CD4-positive, CD25-positive, alpha-beta regulatory T cell (primary cell): ENCODE data around the gene CACNB1. TPM values are rescaled to one million over a fixed set of nuclear protein-coding genes. Genes with fewer than 3 reads are reported as not detected.
A peak's percentile ranks its signal among the peaks of the same experiment; 100 is the strongest.

ENCODE experiments used
- ATAC-seq, 2 donors: fragments of 150-1000 bp; cut with Tn5 transposase; one replicate each; pipeline ENCODE4 v1.10.0; 2021; ENCODE audit warnings: low read depth in 2 of 2, moderate number of reproducible peaks in 2 of 2, moderate library complexity in 1 of 2
- DNase-seq, 3 donors: peaks; one replicate each; pipeline versions ENCODE4 v3.0.0 to v3.0.0-alpha.2; 2012 to 2022; ENCODE audit warnings: mixed read lengths in 1 of 3
- H3K27ac ChIP-seq: one replicate; pipeline ENCODE4 v1.7.0; 2013; ENCODE audit warnings: mild to moderate bottlenecking, low read length; ENCODE audit not compliant: insufficient read depth, poor library complexity, severe bottlenecking
- H3K27me3 ChIP-seq: one replicate; pipeline ENCODE4 v1.7.0; 2013; ENCODE audit warnings: low read length; ENCODE audit not compliant: control insufficient read depth, insufficient read depth
- H3K36me3 ChIP-seq: one replicate; pipeline ENCODE4 v1.7.0; 2013; ENCODE audit warnings: mild to moderate bottlenecking, low read length, moderate library complexity; ENCODE audit not compliant: control insufficient read depth, insufficient read depth
- H3K4me1 ChIP-seq: 2 replicates; pipeline ENCODE4 v1.7.0; 2013; ENCODE audit warnings: mild to moderate bottlenecking, low read length; ENCODE audit not compliant: insufficient read depth, control insufficient read depth, poor library complexity, severe bottlenecking
- H3K4me3 ChIP-seq: one replicate; pipeline ENCODE4 v1.7.0; 2013; ENCODE audit warnings: low read depth, mild to moderate bottlenecking, low read length, moderate library complexity
- H3K9me3 ChIP-seq, 2 experiments: 1 replicate in 1 of 2; 2 replicates in 1 of 2; pipeline ENCODE4 v1.7.0; 2013; ENCODE audit warnings: low read length in 2 of 2, mild to moderate bottlenecking in 1 of 2, moderate library complexity in 1 of 2; ENCODE audit not compliant: control insufficient read depth in 2 of 2
- H3K27ac Mint-ChIP-seq, 3 donors: one replicate each; pipeline ENCODE4 v1.8.0; 2020 to 2022; ENCODE audit warnings: mild to moderate bottlenecking in 3 of 3, mixed read lengths in 3 of 3, moderate library complexity in 2 of 3
- H3K27me3 Mint-ChIP-seq: one replicate; pipeline ENCODE4 v1.8.0; 2022; ENCODE audit warnings: mild to moderate bottlenecking, mixed read lengths
- H3K36me3 Mint-ChIP-seq: one replicate; pipeline ENCODE4 v1.8.0; 2020; ENCODE audit warnings: mixed read lengths
- H3K4me1 Mint-ChIP-seq, 4 donors: one replicate each; pipeline ENCODE4 v1.8.0; 2020 to 2022; ENCODE audit warnings: mixed read lengths in 4 of 4, mild to moderate bottlenecking in 1 of 4
- H3K4me3 Mint-ChIP-seq, 4 donors: one replicate each; pipeline ENCODE4 v1.8.0; 2020 to 2022; ENCODE audit warnings: mild to moderate bottlenecking in 4 of 4, mixed read lengths in 4 of 4, moderate library complexity in 3 of 4
- H3K9me3 Mint-ChIP-seq, 7 donors: one replicate each; pipeline ENCODE4 v1.8.0; 2020 to 2022; ENCODE audit warnings: mixed read lengths in 7 of 7, mild to moderate bottlenecking in 3 of 7, moderate library complexity in 2 of 7
- polyA plus RNA-seq, 4 donors: library from polyadenylated mRNA; unstranded; fragments of 300-500 nt; fragmentation: Illumina TruSeq; gene quantifications; one replicate each; pipeline ENCODE4 v1.2.3, GENCODE V29; 2021
- total RNA-seq: library from RNA; stranded (reverse); gene quantifications from one replicate; pipeline ENCODE4 v1.2.3, GENCODE V29; 2022

The CACNB1 gene
- total and polyA plus RNA-seq, 5 donors from 2014 or later = 0.48 to 19.3 (median 1.2) TPM

- no peaks in the 10 kb centered on the region for H3K9me3 ChIP-seq
- H3K9me3 Mint-ChIP-seq = peaks cover 0 to 12% (median 4%) of the 10 kb centered on the region in 7 donors
- no peaks in the 10 kb centered on the region for H3K36me3 ChIP-seq
- H3K27me3 ChIP-seq = peaks cover 3% of the 10 kb centered on the region
- H3K27ac Mint-ChIP-seq = peak overlapping the region; percentile 98 to 100 (median 99)
- H3K27me3 Mint-ChIP-seq = peaks cover 62% of the 10 kb centered on the region
- H3K4me1 Mint-ChIP-seq = peaks cover 15 to 46% (median 30%) of the 10 kb centered on the region in 4 donors
- H3K4me1 ChIP-seq = peaks cover 26% of the 10 kb centered on the region
- peak overlapping the region; percentile 70 for H3K27ac ChIP-seq
- peaks cover 10% of the 10 kb centered on the region for H3K36me3 Mint-ChIP-seq
- peak overlapping the region; percentile 98 to 100 (median 100) for H3K4me3 Mint-ChIP-seq
- peak; percentile 84 to 91 (median 85) for DNase-seq
- peak; percentile 47 to 58 for ATAC-seq
- H3K4me3 ChIP-seq = peak overlapping the region; percentile 98
Observed at GRCh38 chr17:39153599-39154051, 43.8 kb downstream of the CACNB1 start.

- Histone ChIP-seq H3K27ac (peak overlapping the region; percentile 70), H3K27me3 (peaks cover 3% of the 10 kb centered on the region), H3K36me3 (no peaks in the 10 kb centered on the region), H3K9me3 (no peaks in the 10 kb centered on the region), H3K4me1 (peaks cover 26% of the 10 kb centered on the region), H3K4me3 (peak overlapping the region; percentile 98)
- DNase-seq (peak in 2 of 3 donors; percentile 16 to 30), ATAC-seq (no peak)
- Mint-ChIP-seq H3K9me3 (peaks cover 0 to 12% (median 4%) of the 10 kb centered on the region in 7 donors), H3K36me3 (peaks cover 10% of the 10 kb centered on the region), H3K4me3 (peak overlapping the region; percentile 98 to 100 (median 100)), H3K27ac (peak overlapping the region; percentile 98 to 100 (median 99)), H3K27me3 (peaks cover 53% of the 10 kb centered on the region), H3K4me1 (peaks cover 15 to 49% (median 31%) of the 10 kb centered on the region in 4 donors)
Observed at GRCh38 chr17:39151943-39152818, 45.3 kb downstream of the CACNB1 start.

GRCh38 chr17:39151150-39151942 is 46.1 kb downstream of the CACNB1 start, which contains the start of gene PLXDC1:
Gene PLXDC1, minus strand, starts transcription at chr17:39151637. Its CDS starts 200 bp downstream, at chr17:39151437.
- peaks cover 3% of the 10 kb centered on the region for H3K27me3 ChIP-seq
- Mint-ChIP-seq H3K27me3 (peaks cover 51% of the 10 kb centered on the region), H3K9me3 (peaks cover 0 to 12% (median 4%) of the 10 kb centered on the region in 7 donors), H3K27ac (peak within 1 kb of the TSS; percentile 71 to 99 (median 98)), H3K4me3 (peak within 1 kb of the TSS; percentile 98 to 100 (median 100)), H3K4me1 (peaks cover 15 to 49% (median 31%) of the 10 kb centered on the region in 4 donors), H3K36me3 (peaks cover 10% of the 10 kb centered on the region)
- ATAC-seq (no peak), DNase-seq (peak in 1 of 3 donors; percentile 25)
- peak within 1 kb of the TSS; percentile 98 for H3K4me3 ChIP-seq
- H3K4me1 ChIP-seq = peaks cover 26% of the 10 kb centered on the region
- no peaks in the 10 kb centered on the region for H3K9me3 ChIP-seq
- no peaks in the 10 kb centered on the region for H3K36me3 ChIP-seq
- H3K27ac ChIP-seq = peak within 1 kb of the TSS; percentile 70

- Histone ChIP-seq H3K36me3 (no peaks in the 10 kb centered on the region), H3K9me3 (no peaks in the 10 kb centered on the region), H3K27me3 (peaks cover 3% of the 10 kb centered on the region), H3K4me1 (peaks cover 26% of the 10 kb centered on the region), H3K27ac (no peak overlapping the region), H3K4me3 (no peak overlapping the region)
- Mint-ChIP-seq H3K36me3 (peaks cover 10% of the 10 kb centered on the region), H3K27ac (peak overlapping the region in 1 of 3 donors; percentile 38), H3K27me3 (peaks cover 52% of the 10 kb centered on the region), H3K9me3 (peaks cover 0 to 12% (median 4%) of the 10 kb centered on the region in 7 donors), H3K4me3 (peak overlapping the region; percentile 59 to 82 (median 76)), H3K4me1 (peaks cover 15 to 49% (median 31%) of the 10 kb centered on the region in 4 donors)
- ATAC-seq (no peak), DNase-seq (no peak)
Observed at GRCh38 chr17:39150795-39151149, 46.7 kb downstream of the CACNB1 start.

- Mint-ChIP-seq H3K4me3 (peak overlapping the region; percentile 70 to 82 (median 74)), H3K9me3 (peaks cover 0 to 12% (median 4%) of the 10 kb centered on the region in 7 donors), H3K36me3 (peaks cover 10% of the 10 kb centered on the region), H3K27ac (peak overlapping the region in 1 of 3 donors; percentile 18), H3K4me1 (peaks cover 15 to 52% (median 31%) of the 10 kb centered on the region in 4 donors), H3K27me3 (peaks cover 55% of the 10 kb centered on the region)
- H3K9me3 ChIP-seq = no peaks in the 10 kb centered on the region
- no peaks in the 10 kb centered on the region for H3K36me3 ChIP-seq
- H3K4me3 ChIP-seq = no peak overlapping the region
- DNase-seq (no peak), ATAC-seq (no peak)
- H3K4me1 ChIP-seq = peaks cover 26% of the 10 kb centered on the region
- peaks cover 3% of the 10 kb centered on the region for H3K27me3 ChIP-seq
- no peak overlapping the region for H3K27ac ChIP-seq
Observed at GRCh38 chr17:39150104-39150634, 47.3 kb downstream of the CACNB1 start.

- no peaks in the 10 kb centered on the region for H3K36me3 Mint-ChIP-seq
- H3K9me3 Mint-ChIP-seq = peaks cover 0 to 2% (median 0%) of the 10 kb centered on the region in 7 donors
- Histone ChIP-seq H3K36me3 (no peaks in the 10 kb centered on the region), H3K4me3 (no peak overlapping the region), H3K27me3 (peaks cover 3% of the 10 kb centered on the region), H3K9me3 (no peaks in the 10 kb centered on the region), H3K27ac (no peak overlapping the region), H3K4me1 (peaks cover 15% of the 10 kb centered on the region)
- ATAC-seq (no peak), DNase-seq (no peak)
- no peak overlapping the region for H3K4me3 Mint-ChIP-seq
- no peak overlapping the region for H3K27ac Mint-ChIP-seq
- H3K4me1 Mint-ChIP-seq = peaks cover 0 to 34% (median 14%) of the 10 kb centered on the region in 4 donors
- H3K27me3 Mint-ChIP-seq = peaks cover 33% of the 10 kb centered on the region
Observed at GRCh38 chr17:39147221-39148185, 50.0 kb downstream of the CACNB1 start.
